HG03354 (cell line): ENCODE results near the gene KLHL36.

Experiments used
- ATAC-seq: cut with Tn5 transposase; IDR thresholded peaks from one replicate; pipeline ENCODE4 v1.9.1; 2021; ENCODE audit warnings: mild to moderate bottlenecking; ENCODE audit not compliant: unreplicated experiment, poor library complexity, severe bottlenecking

The KLHL36 gene

GRCh38 chr16:84640145-84640544 lies 8.2 kb upstream of the KLHL36 start:
- ATAC-seq: no peak

- no peak for ATAC-seq
Measured at GRCh38 chr16:84641643-84642358, 6.5 kb upstream of the KLHL36 start.

GRCh38 chr16:84643180-84643583 lies 5.1 kb upstream of the KLHL36 start:
- no peak for ATAC-seq

- ATAC-seq: peak; percentile 32
Measured at GRCh38 chr16:84643674-84644073, 4.6 kb upstream of the KLHL36 start.

GRCh38 chr16:84648595-84649510 lies 542 bp downstream of the KLHL36 start:
- peak; percentile 73 for ATAC-seq

GRCh38 chr16:84649511-84649861 lies 1.2 kb downstream of the KLHL36 start:
- ATAC-seq: no peak

- no peak for ATAC-seq
Measured at GRCh38 chr16:84650062-84650991, 2.0 kb downstream of the KLHL36 start.

- ATAC-seq: no peak
Measured at GRCh38 chr16:84652566-84652965, 4.3 kb downstream of the KLHL36 start.

- ATAC-seq: no peak
Measured at GRCh38 chr16:84654238-84654637, 5.9 kb downstream of the KLHL36 start.

GRCh38 chr16:84654998-84655397 lies 6.7 kb downstream of the KLHL36 start:
- ATAC-seq: no peak

GRCh38 chr16:84656649-84657048 lies 8.3 kb downstream of the KLHL36 start:
- no peak for ATAC-seq

GRCh38 chr16:84657229-84657837 lies 9.0 kb downstream of the KLHL36 start:
- ATAC-seq: no peak

GRCh38 chr16:84658690-84659089 lies 10.4 kb downstream of the KLHL36 start:
- no peak for ATAC-seq

GRCh38 chr16:84659656-84660300 lies 11.5 kb downstream of the KLHL36 start:
- ATAC-seq: no peak

- no peak for ATAC-seq
Measured at GRCh38 chr16:84660973-84661372, 12.7 kb downstream of the KLHL36 start.

GRCh38 chr16:84661418-84662060 lies 13.2 kb downstream of the KLHL36 start:
- no peak for ATAC-seq

GRCh38 chr16:84662471-84662870 lies 14.2 kb downstream of the KLHL36 start:
- no peak for ATAC-seq

GRCh38 chr16:84663433-84664101 lies 15.3 kb downstream of the KLHL36 start:
- peak; percentile 93 for ATAC-seq
